Cardiac muscle cell (in vitro differentiated cells and primary cell): ENCODE measurements around the gene PSME3IP1. TPM values are rescaled to one million over a fixed set of nuclear protein-coding genes. Genes with fewer than 3 reads are reported as not detected.

ENCODE experiments used
- DNase-seq, 2 donors: peaks; one replicate each; pipeline versions ENCODE4 v3.0.0 to v3.0.0-alpha.2; 2010 to 2017; ENCODE audit warnings: low read depth in 1 of 2, low spot score in 1 of 2
- H3K27ac ChIP-seq: fragments of 200-600 bp; sonication (generic); 2 replicates; pipeline ENCODE4 v1.5.1; 2016
- H3K27me3 ChIP-seq: fragments of 200-600 bp; sonication (generic); 2 replicates; pipeline ENCODE4 v1.6.0; 2016; ENCODE audit warnings: control low read depth
- H3K36me3 ChIP-seq: fragments of 200-600 bp; sonication (generic); 2 replicates; pipeline ENCODE4 v1.5.1; 2016; ENCODE audit warnings: control low read depth
- H3K4me1 ChIP-seq: fragments of 200-600 bp; sonication (generic); 2 replicates; pipeline ENCODE4 v1.8.1; 2017; ENCODE audit warnings: low read depth, mild to moderate bottlenecking, mixed run types
- H3K4me3 ChIP-seq: fragments of 200-600 bp; sonication (generic); 2 replicates; pipeline ENCODE4 v1.5.1; 2016; ENCODE audit warnings: mild to moderate bottlenecking
- H3K9me3 ChIP-seq: fragments of 200-600 bp; sonication (generic); 2 replicates; pipeline ENCODE4 v1.5.1; 2017; ENCODE audit warnings: low read depth, mild to moderate bottlenecking, control low read depth
- CTCF ChIP-seq: IDR thresholded peaks from 2 replicates; pipeline ENCODE4 v1.5.1; 2012; ENCODE audit warnings: low read depth, mild to moderate bottlenecking, low read length
- polyA plus RNA-seq: library from polyadenylated mRNA; unstranded; fragments of >200 nt; fragmentation: Nextera tagmentation; extraction: Ambion mirVana; gene quantifications from 2 replicates; pipeline ENCODE4 v1.2.1, GENCODE V29; 2016
- total RNA-seq: library from RNA; depleted of rRNA; stranded (reverse); fragments of >200 nt; gene quantifications from 2 replicates; pipeline ENCODE4 v1.2.3, GENCODE V29; 2016

The PSME3IP1 gene
- total and polyA plus RNA-seq, 2 experiments from 2014 or later = 73.6 to 108 TPM

- no peak for TF ChIP-seq CTCF
- no peaks in the 10 kb centered on the region for H3K27me3 ChIP-seq
- no peak overlapping the region for H3K27ac ChIP-seq
- H3K9me3 ChIP-seq = no peaks in the 10 kb centered on the region
- DNase-seq = no peak
- no peak overlapping the region for H3K4me3 ChIP-seq
- no peaks in the 10 kb centered on the region for H3K36me3 ChIP-seq
- peaks cover 16% of the 10 kb centered on the region for H3K4me1 ChIP-seq
Observed at GRCh38 chr16:57108432-57108831, 77.4 kb downstream of the PSME3IP1 start.

GRCh38 chr16:57107321-57107922 is 78.4 kb downstream of the PSME3IP1 start:
- peak in 1 of 2 donors; percentile 10 for DNase-seq
- Histone ChIP-seq H3K4me3 (no peak overlapping the region), H3K36me3 (no peaks in the 10 kb centered on the region), H3K27me3 (no peaks in the 10 kb centered on the region), H3K4me1 (peaks cover 9% of the 10 kb centered on the region), H3K27ac (peak overlapping the region; percentile 4), H3K9me3 (no peaks in the 10 kb centered on the region)
- TF ChIP-seq CTCF = no peak

DNA sequence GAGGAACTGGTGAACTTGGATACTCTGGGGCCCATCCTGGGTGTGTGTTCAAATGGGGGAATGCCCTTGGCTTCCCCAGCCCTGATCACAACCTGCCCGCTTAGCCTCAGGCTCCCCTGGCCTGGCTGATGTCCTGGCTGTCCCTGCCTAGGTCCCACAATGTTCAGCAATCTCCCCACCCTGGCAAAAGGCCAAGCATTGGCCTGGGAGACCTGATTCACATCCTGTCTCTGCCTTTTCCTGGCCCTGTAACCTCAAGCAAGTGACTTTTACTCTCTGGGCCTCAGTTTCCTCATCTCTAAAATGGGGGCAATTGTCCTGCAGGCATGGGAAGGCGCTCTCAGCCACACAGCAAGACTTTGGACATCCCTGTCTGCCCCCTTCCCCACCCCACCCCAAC is 79.1 kb downstream of the PSME3IP1 start:
- Histone ChIP-seq H3K27ac (no peak overlapping the region), H3K36me3 (no peaks in the 10 kb centered on the region), H3K4me3 (no peak overlapping the region), H3K4me1 (peaks cover 2% of the 10 kb centered on the region), H3K27me3 (no peaks in the 10 kb centered on the region), H3K9me3 (no peaks in the 10 kb centered on the region)
- DNase-seq = no peak
- no peak for TF ChIP-seq CTCF

GRCh38 chr16:57105184-57105583 is 80.7 kb downstream of the PSME3IP1 start:
- TF ChIP-seq CTCF = no peak
- no peaks in the 10 kb centered on the region for H3K4me1 ChIP-seq
- DNase-seq = no peak
- no peaks in the 10 kb centered on the region for H3K9me3 ChIP-seq
- no peaks in the 10 kb centered on the region for H3K36me3 ChIP-seq
- H3K4me3 ChIP-seq = no peak overlapping the region
- H3K27ac ChIP-seq = no peak overlapping the region
- no peaks in the 10 kb centered on the region for H3K27me3 ChIP-seq

- no peaks in the 10 kb centered on the region for H3K4me1 ChIP-seq
- no peaks in the 10 kb centered on the region for H3K36me3 ChIP-seq
- no peak for DNase-seq
- no peaks in the 10 kb centered on the region for H3K27me3 ChIP-seq
- no peak overlapping the region for H3K27ac ChIP-seq
- no peak for TF ChIP-seq CTCF
- no peak overlapping the region for H3K4me3 ChIP-seq
- H3K9me3 ChIP-seq = no peaks in the 10 kb centered on the region
Observed at GRCh38 chr16:57104706-57105105, 81.1 kb downstream of the PSME3IP1 start.
